Endodermal cell (in vitro differentiated cells): Measurements from ENCODE around the gene BAK1. TPM values are rescaled to one million over a fixed set of nuclear protein-coding genes. Genes with fewer than 3 reads are reported as not detected.
A peak's percentile ranks its signal among the peaks of the same experiment; 100 is the strongest.

Source experiments
- DNase-seq: peaks from one replicate; pipeline ENCODE4 v3.0.0-alpha.2; 2017
- H3K27ac ChIP-seq: 2 replicates; pipeline ENCODE4 v1.5.1; 2013; ENCODE audit warnings: mild to moderate bottlenecking, low read depth, low read length, moderate library complexity
- H3K27me3 ChIP-seq: 2 replicates; pipeline ENCODE4 v1.6.1; 2013; ENCODE audit warnings: mild to moderate bottlenecking, low read length, moderate library complexity; ENCODE audit not compliant: insufficient read depth, control insufficient read depth, poor library complexity, severe bottlenecking
- H3K36me3 ChIP-seq: 2 replicates; pipeline ENCODE4 v1.7.0; 2013; ENCODE audit warnings: mild to moderate bottlenecking, low read length, moderate library complexity; ENCODE audit not compliant: control insufficient read depth, insufficient read depth
- H3K4me1 ChIP-seq: one replicate; pipeline ENCODE4 v1.7.0; 2013; ENCODE audit warnings: low read length; ENCODE audit not compliant: control insufficient read depth, insufficient read depth
- H3K4me3 ChIP-seq: 2 replicates; pipeline ENCODE4 v1.5.1; 2013; ENCODE audit warnings: mild to moderate bottlenecking, low read length, moderate library complexity
- H3K9ac ChIP-seq: 2 replicates; pipeline ENCODE4 v1.6.1; 2013; ENCODE audit warnings: mild to moderate bottlenecking, low read length, moderate library complexity; ENCODE audit not compliant: poor library complexity, severe bottlenecking; ENCODE audit errors: extremely low read depth
- H3K9me3 ChIP-seq: 2 replicates; pipeline ENCODE4 v1.6.1; 2013; ENCODE audit warnings: mild to moderate bottlenecking, low read length, moderate library complexity; ENCODE audit not compliant: control insufficient read depth
- H3K27ac Mint-ChIP-seq: 2 replicates; pipeline ENCODE4 v1.8.0; 2020; ENCODE audit warnings: mixed read lengths
- H3K27me3 Mint-ChIP-seq: 2 replicates; pipeline ENCODE4 v1.8.0; 2021; ENCODE audit warnings: mild to moderate bottlenecking, mixed read lengths; ENCODE audit not compliant: insufficient read depth
- H3K36me3 Mint-ChIP-seq: 2 replicates; pipeline ENCODE4 v1.8.0; 2020; ENCODE audit warnings: low read depth, mixed read lengths
- H3K4me1 Mint-ChIP-seq: 2 replicates; pipeline ENCODE4 v1.8.0; 2020; ENCODE audit warnings: mixed read lengths
- H3K4me3 Mint-ChIP-seq: 2 replicates; pipeline ENCODE4 v1.8.0; 2020; ENCODE audit warnings: mild to moderate bottlenecking, moderate library complexity, mixed read lengths
- H3K9me3 Mint-ChIP-seq: 2 replicates; pipeline ENCODE4 v1.8.0; 2020; ENCODE audit warnings: mild to moderate bottlenecking, mixed read lengths
- WGBS, 2 experiments: methylation state at CpG; one replicate each; pipeline versions ENCODE4 v1.1.5 to v1.1.7; 2013; ENCODE audit warnings: missing lambda C conversion rate in 2 of 2, mixed read lengths in 1 of 2; ENCODE audit not compliant: insufficient coverage in 1 of 2, insufficient read length in 1 of 2; 5-methylcytosine and 5-hydroxymethylcytosine counted together
- total RNA-seq, 2 donors: library from RNA; stranded (reverse); fragmentation: NEBNext Ultra II Directional in 1 of 2; extraction: Animal tissue kit (Norgen Biotek cat#: 25700) in 1 of 2; gene quantifications; 2 replicates in 1 of 2; 3 replicates in 1 of 2; pipeline ENCODE4 v1.2.1, GENCODE V29; 2021
- TF ChIP-seq, protein P1 (sequence below): fragments of 200-600 bp; sonication (generic); conservative IDR thresholded peaks from 2 replicates; pipeline ENCODE4 v1.5.0; 2021; ENCODE audit warnings: antibody characterized with exemption, mild to moderate bottlenecking

The BAK1 gene
- total RNA-seq, 2 donors from 2014 or later, result 39.9 to 41.2 TPM

DNA sequence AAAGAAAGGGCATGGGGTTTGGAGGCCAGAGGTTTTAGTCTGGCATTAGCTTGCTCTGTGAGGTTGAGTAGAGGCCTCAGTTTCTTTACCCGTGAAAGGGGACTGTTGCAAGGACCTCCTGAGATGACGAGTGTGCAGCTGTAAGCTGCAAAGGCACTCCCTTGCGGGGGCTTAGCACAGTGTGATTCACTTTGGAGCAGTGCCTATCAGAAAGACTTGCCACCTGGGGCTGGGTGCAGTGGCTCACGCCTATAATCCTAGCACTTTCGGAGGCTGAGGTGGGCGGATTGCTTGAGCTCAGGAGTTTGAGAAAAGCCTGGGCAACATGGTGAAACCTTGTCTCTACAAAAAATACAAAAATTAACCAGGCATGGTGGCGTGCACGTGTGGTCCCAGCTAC lies 7.5 kb upstream of the BAK1 start:
- WGBS, 2 experiments, result 85 to 86% methylated on average over 7 to 8 of the region's 8 CpGs
- Histone ChIP-seq H3K9ac (no peak overlapping the region), H3K4me3 (no peak overlapping the region), H3K27ac (no peak overlapping the region), H3K9me3 (no peaks in the 10 kb centered on the region), H3K27me3 (no peaks in the 10 kb centered on the region), H3K4me1 (peaks cover 8% of the 10 kb centered on the region), H3K36me3 (no peaks in the 10 kb centered on the region)
- Mint-ChIP-seq H3K4me3 (no peak overlapping the region), H3K27me3 (peaks cover 5% of the 10 kb centered on the region), H3K36me3 (no peaks in the 10 kb centered on the region), H3K4me1 (peaks cover 19% of the 10 kb centered on the region), H3K27ac (no peak overlapping the region), H3K9me3 (no peaks in the 10 kb centered on the region)
- TF ChIP-seq, protein P1, sequence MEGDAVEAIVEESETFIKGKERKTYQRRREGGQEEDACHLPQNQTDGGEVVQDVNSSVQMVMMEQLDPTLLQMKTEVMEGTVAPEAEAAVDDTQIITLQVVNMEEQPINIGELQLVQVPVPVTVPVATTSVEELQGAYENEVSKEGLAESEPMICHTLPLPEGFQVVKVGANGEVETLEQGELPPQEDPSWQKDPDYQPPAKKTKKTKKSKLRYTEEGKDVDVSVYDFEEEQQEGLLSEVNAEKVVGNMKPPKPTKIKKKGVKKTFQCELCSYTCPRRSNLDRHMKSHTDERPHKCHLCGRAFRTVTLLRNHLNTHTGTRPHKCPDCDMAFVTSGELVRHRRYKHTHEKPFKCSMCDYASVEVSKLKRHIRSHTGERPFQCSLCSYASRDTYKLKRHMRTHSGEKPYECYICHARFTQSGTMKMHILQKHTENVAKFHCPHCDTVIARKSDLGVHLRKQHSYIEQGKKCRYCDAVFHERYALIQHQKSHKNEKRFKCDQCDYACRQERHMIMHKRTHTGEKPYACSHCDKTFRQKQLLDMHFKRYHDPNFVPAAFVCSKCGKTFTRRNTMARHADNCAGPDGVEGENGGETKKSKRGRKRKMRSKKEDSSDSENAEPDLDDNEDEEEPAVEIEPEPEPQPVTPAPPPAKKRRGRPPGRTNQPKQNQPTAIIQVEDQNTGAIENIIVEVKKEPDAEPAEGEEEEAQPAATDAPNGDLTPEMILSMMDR, result no peak
- DNase-seq, result peak; percentile 31

- Histone ChIP-seq H3K27me3 (no peaks in the 10 kb centered on the region), H3K36me3 (no peaks in the 10 kb centered on the region), H3K27ac (no peak overlapping the region), H3K9me3 (no peaks in the 10 kb centered on the region), H3K4me3 (no peak overlapping the region), H3K9ac (no peak overlapping the region), H3K4me1 (peaks cover 8% of the 10 kb centered on the region)
- TF ChIP-seq, protein P1, result no peak
- no peak for DNase-seq
- Mint-ChIP-seq H3K4me1 (peaks cover 13% of the 10 kb centered on the region), H3K9me3 (no peaks in the 10 kb centered on the region), H3K4me3 (no peak overlapping the region), H3K27me3 (no peaks in the 10 kb centered on the region), H3K36me3 (no peaks in the 10 kb centered on the region), H3K27ac (no peak overlapping the region)
- 87 to 94% methylated on average over 7 to 9 of the region's 9 CpGs for WGBS, 2 experiments
These were observed 6.1 kb upstream of the BAK1 start for GRCh38 chr6:33586108-33586640.

DNA sequence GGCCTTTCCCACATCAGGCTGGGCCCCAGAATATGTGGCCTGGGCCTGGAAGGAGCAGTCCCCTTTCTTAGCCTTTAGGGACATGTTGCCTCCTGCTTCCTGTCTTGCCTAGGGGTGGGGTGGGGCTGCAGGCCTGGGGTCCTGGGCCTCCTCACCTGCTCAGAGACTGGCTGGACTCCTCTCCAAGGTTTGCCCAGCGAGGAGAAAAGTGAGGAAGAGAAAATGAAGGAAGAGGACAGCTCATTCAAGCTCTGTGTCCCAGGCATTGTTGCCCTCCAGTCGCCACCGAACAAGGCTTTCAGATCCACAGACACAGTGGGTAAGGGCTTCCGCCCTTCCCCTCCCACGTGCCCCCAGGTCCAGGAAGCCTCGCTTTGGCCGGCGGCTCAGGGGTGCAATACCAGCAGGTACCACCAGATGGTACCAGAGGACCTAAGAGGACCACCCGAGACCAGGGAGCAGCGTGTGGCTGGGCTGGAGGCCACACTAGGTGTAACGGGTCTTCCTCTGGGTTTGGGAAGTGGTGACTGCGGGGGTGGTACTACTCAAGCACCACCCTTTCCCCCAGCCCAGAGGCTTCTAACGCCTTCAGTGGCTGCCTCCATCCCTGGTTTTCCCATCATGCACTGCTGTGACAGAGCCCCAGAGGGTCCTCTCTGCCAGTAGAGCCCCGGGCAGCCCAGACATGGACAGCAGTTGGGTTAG lies 5.5 kb upstream of the BAK1 start:
- no peak overlapping the region for H3K27ac Mint-ChIP-seq
- 29 to 60% methylated on average over 3 to 14 of the region's 14 CpGs for WGBS, 2 experiments

More for the DNA sequence above, 5.5 kb upstream of the BAK1 start:
- H3K27ac ChIP-seq, result no peak overlapping the region
- peaks cover 8% of the 10 kb centered on the region for H3K4me1 ChIP-seq
- peak; percentile 95 for DNase-seq
- TF ChIP-seq, protein P1, result peak; percentile 97
- H3K4me1 Mint-ChIP-seq, result peaks cover 9% of the 10 kb centered on the region
- H3K27me3 Mint-ChIP-seq, result no peaks in the 10 kb centered on the region
- no peaks in the 10 kb centered on the region for H3K9me3 ChIP-seq
- H3K9me3 Mint-ChIP-seq, result no peaks in the 10 kb centered on the region
- H3K9ac ChIP-seq, result no peak overlapping the region
- no peaks in the 10 kb centered on the region for H3K27me3 ChIP-seq
- H3K4me3 Mint-ChIP-seq, result no peak overlapping the region
- H3K36me3 ChIP-seq, result no peaks in the 10 kb centered on the region
- no peak overlapping the region for H3K4me3 ChIP-seq
- no peaks in the 10 kb centered on the region for H3K36me3 Mint-ChIP-seq
